PC-3 (cell line): ENCODE results near the gene RABGAP1. TPM values are rescaled to one million over a fixed set of nuclear protein-coding genes. Genes with fewer than 3 reads are reported as not detected.

Experiments used
- ATAC-seq: fragments of 200-7000 bp; cut with Tn5 transposase; 2 replicates; pipeline ENCODE4 v1.9.1; 2020; ENCODE audit warnings: mild to moderate bottlenecking, moderate library complexity
- BruUV-seq: library from RNA; stranded (reverse); fragments of 400-500 nt; replicated peaks from 2 replicates; lab custom pipeline; 2021; lab: Mats Ljungman, UMichigan
- CTCF ChIA-PET: fragments of 300-600 bp; sonication (Branson Sonifier 250); formaldehyde crosslinking; loops from one replicate; lab custom pipeline; 2022; ENCODE audit warnings: antibody characterized with exemption; lab: Charles Lee
- POLR2A ChIA-PET: fragments of 300-600 bp; sonication (Branson Sonifier 250); formaldehyde crosslinking; loops from one replicate; lab custom pipeline; 2022; ENCODE audit warnings: antibody characterized with exemption; ENCODE audit not compliant: unreplicated experiment; lab: Charles Lee
- DNase-seq: peaks from one replicate; pipeline ENCODE4 v3.0.0-alpha.2; 2015
- H2AFZ ChIP-seq: fragments of 300-600 bp; sonication (generic); 2 replicates; pipeline ENCODE4 v1.6.0; 2016; ENCODE audit warnings: antibody characterized with exemption, low read length
- H3F3A ChIP-seq: fragments of 300-600 bp; sonication (generic); one replicate; pipeline ENCODE4 v1.6.0; 2017; ENCODE audit warnings: antibody characterized with exemption, low read length, control low read depth, mild to moderate bottlenecking; ENCODE audit not compliant: unreplicated experiment
- H3K27ac ChIP-seq: fragments of 300-600 bp; sonication (generic); 2 replicates; pipeline ENCODE4 v1.5.1; 2016; ENCODE audit warnings: mild to moderate bottlenecking, low read length
- H3K27me3 ChIP-seq: fragments of 300-600 bp; sonication (generic); 2 replicates; pipeline ENCODE4 v1.6.1; 2016; ENCODE audit warnings: low read length, mixed read lengths
- H3K36me3 ChIP-seq: fragments of 300-600 bp; sonication (generic); 2 replicates; pipeline ENCODE4 v1.6.1; 2016; ENCODE audit warnings: low read depth, mixed run types, low read length, mixed read lengths
- H3K4me1 ChIP-seq: fragments of 300-600 bp; sonication (generic); 2 replicates; pipeline ENCODE4 v1.5.1; 2016; ENCODE audit warnings: low read length; ENCODE audit not compliant: insufficient read depth
- H3K4me2 ChIP-seq: fragments of 300-600 bp; sonication (generic); 2 replicates; pipeline ENCODE4 v1.6.0; 2016; ENCODE audit warnings: low read length
- H3K4me3 ChIP-seq: fragments of 300-600 bp; sonication (generic); 2 replicates; pipeline ENCODE4 v1.5.1; 2016; ENCODE audit warnings: mild to moderate bottlenecking, low read length, mixed read lengths
- H3K79me2 ChIP-seq: fragments of 300-600 bp; sonication (generic); 2 replicates; pipeline ENCODE4 v1.6.1; 2017; ENCODE audit warnings: low read length, mixed read lengths
- H3K9ac ChIP-seq: fragments of 300-600 bp; sonication (generic); 2 replicates; pipeline ENCODE4 v1.6.0; 2016; ENCODE audit warnings: mild to moderate bottlenecking, low read length
- H3K9me2 ChIP-seq: fragments of 300-600 bp; sonication (generic); replicated peaks from 2 replicates; pipeline ENCODE4 v1.6.1; 2016; ENCODE audit warnings: mixed run types, low read length, mixed read lengths
- H3K9me3 ChIP-seq: fragments of 300-600 bp; sonication (generic); 2 replicates; pipeline ENCODE4 v1.6.1; 2016; ENCODE audit warnings: low read length, mixed read lengths
- H4K20me1 ChIP-seq: fragments of 300-600 bp; sonication (generic); 2 replicates; pipeline ENCODE4 v1.6.1; 2016; ENCODE audit warnings: low read length, mixed read lengths
- EZH2 ChIP-seq: fragments of 300-600 bp; sonication (generic); IDR thresholded peaks from one replicate; pipeline ENCODE4 v1.6.1; 2017; ENCODE audit warnings: antibody characterized with exemption, mild to moderate bottlenecking, low read length; ENCODE audit not compliant: unreplicated experiment
- EZH2phosphoT487 ChIP-seq: fragments of 300-600 bp; sonication (generic); IDR thresholded peaks from 2 replicates; pipeline ENCODE4 v1.6.1; 2018; ENCODE audit warnings: mild to moderate bottlenecking, antibody characterized with exemption, low read length, borderline replicate concordance
- intact Hi-C: fragments of 100-400 bp; cut with micrococcal nuclease; formaldehyde crosslinking; loops from 2 replicates; pipeline ENCODE4 v1.9.0; 2023
- total RNA-seq: library from RNA; depleted of rRNA; stranded (reverse); fragments of >200 nt; gene quantifications from 2 replicates; pipeline ENCODE4 v1.2.3, GENCODE V29; 2014
- TF ChIP-seq, protein P1 (sequence below): fragments of 300-600 bp; sonication (generic); conservative IDR thresholded peaks from 2 replicates; pipeline ENCODE4 v1.5.1; 2017; ENCODE audit warnings: antibody characterized with exemption, low read depth, mild to moderate bottlenecking, low read length

RABGAP1 gene
- total RNA-seq, 1 experiment from 2014 or later: 16.5 TPM

DNA sequence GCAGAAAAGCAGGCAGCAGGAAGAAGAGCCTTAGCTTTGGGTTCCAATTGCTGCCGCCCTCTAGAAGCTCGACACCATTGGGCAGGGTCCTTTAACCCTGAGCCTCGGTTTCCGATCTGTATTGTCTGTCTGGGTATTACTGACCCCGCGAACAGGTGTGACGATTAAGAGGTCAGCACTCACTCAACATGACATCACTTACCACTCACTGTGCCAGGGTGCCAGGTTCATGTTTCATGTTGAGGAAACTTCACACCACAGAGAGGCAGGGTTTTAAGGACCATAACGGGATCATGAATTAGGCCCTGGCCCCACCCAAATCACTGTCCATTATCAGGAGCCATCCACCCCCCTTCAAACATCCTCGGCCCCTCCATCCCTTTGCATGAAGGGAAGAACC is 168.2 kb downstream of the RABGAP1 start:
- no peak overlapping the region for H2AFZ ChIP-seq
- intact Hi-C loops: loop anchor here (5.0 kb wide), 1 partner anchor 243 kb away; no protein-coding TSS in a partner anchor
- CTCF ChIA-PET: no interaction called here
- no peak overlapping the region for H3K4me2 ChIP-seq
- no peak overlapping the region for H3K4me3 ChIP-seq
- no peak overlapping the region for H3K27ac ChIP-seq
- H3K27me3 ChIP-seq: no peaks in the 10 kb centered on the region
- no peaks in the 10 kb centered on the region for H3K4me1 ChIP-seq
- no peaks in the 10 kb centered on the region for H3K9me2 ChIP-seq
- H4K20me1 ChIP-seq: no peaks in the 10 kb centered on the region
- no peaks in the 10 kb centered on the region for H3K36me3 ChIP-seq
- ATAC-seq (no peak), DNase-seq (no peak)
- no peaks in the 10 kb centered on the region for H3K79me2 ChIP-seq
- no peaks in the 10 kb centered on the region for H3K9me3 ChIP-seq
- H3F3A ChIP-seq: no peaks in the 10 kb centered on the region
- H3K9ac ChIP-seq: no peak overlapping the region
- POLR2A ChIA-PET: no interaction called here
- TF ChIP-seq EZH2 (no peak), EZH2phosphoT487 (no peak)
- TF ChIP-seq, protein P1, sequence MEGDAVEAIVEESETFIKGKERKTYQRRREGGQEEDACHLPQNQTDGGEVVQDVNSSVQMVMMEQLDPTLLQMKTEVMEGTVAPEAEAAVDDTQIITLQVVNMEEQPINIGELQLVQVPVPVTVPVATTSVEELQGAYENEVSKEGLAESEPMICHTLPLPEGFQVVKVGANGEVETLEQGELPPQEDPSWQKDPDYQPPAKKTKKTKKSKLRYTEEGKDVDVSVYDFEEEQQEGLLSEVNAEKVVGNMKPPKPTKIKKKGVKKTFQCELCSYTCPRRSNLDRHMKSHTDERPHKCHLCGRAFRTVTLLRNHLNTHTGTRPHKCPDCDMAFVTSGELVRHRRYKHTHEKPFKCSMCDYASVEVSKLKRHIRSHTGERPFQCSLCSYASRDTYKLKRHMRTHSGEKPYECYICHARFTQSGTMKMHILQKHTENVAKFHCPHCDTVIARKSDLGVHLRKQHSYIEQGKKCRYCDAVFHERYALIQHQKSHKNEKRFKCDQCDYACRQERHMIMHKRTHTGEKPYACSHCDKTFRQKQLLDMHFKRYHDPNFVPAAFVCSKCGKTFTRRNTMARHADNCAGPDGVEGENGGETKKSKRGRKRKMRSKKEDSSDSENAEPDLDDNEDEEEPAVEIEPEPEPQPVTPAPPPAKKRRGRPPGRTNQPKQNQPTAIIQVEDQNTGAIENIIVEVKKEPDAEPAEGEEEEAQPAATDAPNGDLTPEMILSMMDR: no peak
- BruUV-seq: no TSS peak

DNA sequence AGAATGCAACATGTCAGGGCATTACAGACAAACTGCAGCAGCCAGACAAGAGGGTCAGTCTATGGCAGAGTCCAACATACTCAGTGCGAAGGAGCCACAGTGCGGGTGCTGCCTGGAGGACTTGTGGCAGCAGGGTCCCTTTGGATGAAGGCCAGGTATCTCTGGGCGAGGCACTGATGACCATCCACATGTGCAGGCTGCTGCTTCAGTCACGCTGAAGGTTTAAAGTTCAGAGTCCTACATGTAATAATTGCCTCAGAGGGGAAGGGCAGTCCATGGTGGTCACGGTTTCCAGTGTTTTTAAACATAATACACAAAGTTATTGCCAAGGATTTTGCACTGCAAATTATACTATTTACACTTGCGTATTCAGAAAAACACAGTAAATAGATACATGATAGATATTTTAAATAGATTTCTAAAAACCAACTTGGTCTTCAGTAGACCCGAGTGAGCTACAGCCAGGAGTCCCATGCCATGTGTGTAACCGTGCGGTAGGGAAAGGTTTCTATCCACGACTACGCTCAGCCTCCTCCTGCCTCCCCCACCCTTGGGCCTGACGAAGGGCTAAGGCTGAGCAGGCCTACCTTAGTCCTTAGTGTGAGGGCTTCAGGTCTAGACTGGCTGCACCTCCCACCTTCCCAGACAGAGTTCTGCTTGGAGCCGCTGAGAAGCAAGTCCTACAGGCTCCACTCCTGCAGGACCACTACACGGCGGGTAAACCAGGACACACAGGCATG is 168.9 kb downstream of the RABGAP1 start:
- H3K9ac ChIP-seq: no peak overlapping the region
- H3F3A ChIP-seq: no peaks in the 10 kb centered on the region
- H3K9me2 ChIP-seq: no peaks in the 10 kb centered on the region
- no peak overlapping the region for H2AFZ ChIP-seq
- H3K4me1 ChIP-seq: no peaks in the 10 kb centered on the region
- H3K4me2 ChIP-seq: no peak overlapping the region
- no peaks in the 10 kb centered on the region for H3K79me2 ChIP-seq
- BruUV-seq: no TSS peak
- H4K20me1 ChIP-seq: no peaks in the 10 kb centered on the region
- ATAC-seq (no peak), DNase-seq (no peak)
- POLR2A ChIA-PET: no interaction called here
- intact Hi-C loops: loop anchor here (5.0 kb wide), 1 partner anchor 243 kb away; no protein-coding TSS in a partner anchor
- H3K27ac ChIP-seq: no peak overlapping the region
- TF ChIP-seq EZH2: no peak
- TF ChIP-seq, protein P1: no peak
- TF ChIP-seq EZH2phosphoT487: no peak
- H3K27me3 ChIP-seq: no peaks in the 10 kb centered on the region
- H3K4me3 ChIP-seq: no peak overlapping the region
- no peaks in the 10 kb centered on the region for H3K9me3 ChIP-seq
- CTCF ChIA-PET: no interaction called here
- no peaks in the 10 kb centered on the region for H3K36me3 ChIP-seq

DNA sequence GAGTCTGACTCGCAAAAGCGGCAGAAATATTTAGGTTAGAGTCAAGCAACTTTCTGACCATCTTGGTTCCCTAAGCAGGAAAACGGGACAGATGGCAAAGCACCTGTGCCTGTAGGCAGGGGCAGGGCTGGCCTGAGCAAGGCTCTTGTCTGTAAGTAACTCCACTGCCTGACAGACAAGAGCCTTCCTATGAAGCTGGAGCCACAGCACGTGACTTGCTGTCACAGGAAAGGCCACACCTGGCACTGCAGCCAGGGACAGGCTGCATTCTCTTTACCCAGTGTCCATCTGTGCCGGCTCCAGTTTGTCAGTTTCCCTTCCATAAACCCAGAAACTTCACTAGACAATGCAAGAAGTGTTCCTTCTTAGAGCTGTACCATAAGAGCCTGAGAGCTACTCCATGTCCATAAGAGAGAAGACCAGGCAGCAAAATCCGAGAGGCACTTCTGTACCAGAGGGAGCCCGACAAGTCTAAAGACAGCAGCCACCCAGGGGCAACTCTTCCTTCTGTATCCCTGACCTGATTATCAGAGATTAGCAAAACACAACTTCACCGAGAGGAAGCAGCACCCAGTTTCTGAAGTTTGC is 170.7 kb downstream of the RABGAP1 start:
- H3K9ac ChIP-seq: no peak overlapping the region
- POLR2A ChIA-PET: no interaction called here

More for the DNA sequence above, 170.7 kb downstream of the RABGAP1 start:
- no peak overlapping the region for H3K4me3 ChIP-seq
- H3K27ac ChIP-seq: no peak overlapping the region
- no peaks in the 10 kb centered on the region for H3K9me2 ChIP-seq
- H3F3A ChIP-seq: no peaks in the 10 kb centered on the region
- H3K9me3 ChIP-seq: no peaks in the 10 kb centered on the region
- no peaks in the 10 kb centered on the region for H3K4me1 ChIP-seq
- no peaks in the 10 kb centered on the region for H3K79me2 ChIP-seq
- intact Hi-C loops: no loop called here
- no peak overlapping the region for H3K4me2 ChIP-seq
- no peaks in the 10 kb centered on the region for H4K20me1 ChIP-seq
- CTCF ChIA-PET: interaction anchor here (0.7 kb wide), 1 partner anchor 14 kb away, joined by 4 read pairs; no protein-coding TSS in a partner anchor
- H3K27me3 ChIP-seq: no peaks in the 10 kb centered on the region
- TF ChIP-seq, protein P1: no peak
- TF ChIP-seq EZH2: no peak
- TF ChIP-seq EZH2phosphoT487: no peak
- H3K36me3 ChIP-seq: no peaks in the 10 kb centered on the region
- no peak overlapping the region for H2AFZ ChIP-seq
- BruUV-seq: no TSS peak
- ATAC-seq (no peak), DNase-seq (no peak)
